Transverse colon (tissue), 4 donors: ENCODE measurements around the gene PRSS38.

Source experiments
- CTCF ChIP-seq, 5 experiments: fragments of 200-600 bp in 3 of 5; fragments of 450-650 bp in 2 of 5; sonication (generic) in 3 of 5; IDR thresholded peaks; 1 replicate in 2 of 5; 2 replicates in 3 of 5; pipeline ENCODE4 v1.5.1; 2016 to 2017; ENCODE audit warnings: antibody characterized with exemption in 5 of 5, inconsistent platforms in 3 of 5, mild to moderate bottlenecking in 2 of 5, moderate library complexity in 1 of 5
- POLR2A ChIP-seq: fragments of 450-650 bp; IDR thresholded peaks from one replicate; pipeline ENCODE4 v1.6.1; 2016; ENCODE audit warnings: antibody characterized with exemption, mild to moderate bottlenecking, moderate library complexity
- POLR2AphosphoS5 ChIP-seq, 3 donors: sonication (generic); formaldehyde crosslinking; IDR thresholded peaks; one replicate each; pipeline ENCODE4 v1.6.1; 2016; ENCODE audit warnings: antibody characterized with exemption in 3 of 3

- TF ChIP-seq CTCF (IDR thresholded peaks at IDR 0.05) (no peak), POLR2A (no peak), POLR2AphosphoS5 (IDR thresholded peaks at IDR 0.05) (no peak)
These were observed 45.5 kb upstream of the PRSS38 start for GRCh38 chr1:227769936-227770494.
